Fibroblast of the aortic adventitia (primary cell): ENCODE results near the gene PEF1. TPM values are rescaled to one million over a fixed set of nuclear protein-coding genes. Genes with fewer than 3 reads are reported as not detected.

Source experiments
- DNase-seq: peaks from one replicate; pipeline ENCODE4 v3.0.0-alpha.2; 2010; ENCODE audit warnings: low read depth
- H3K4me3 ChIP-seq: 2 replicates; pipeline ENCODE4 v1.5.1; 2011; ENCODE audit warnings: low read depth, mild to moderate bottlenecking, control low read depth, low read length, moderate library complexity
- CTCF ChIP-seq: IDR thresholded peaks from 2 replicates; pipeline ENCODE4 v1.5.1; 2011; ENCODE audit warnings: mild to moderate bottlenecking, low read length, control low read depth, inconsistent platforms; ENCODE audit not compliant: insufficient read depth
- total RNA-seq: library from RNA; depleted of rRNA; stranded (reverse); fragments of >200 nt; gene quantifications from 2 replicates; pipeline ENCODE4 v1.2.3, GENCODE V29; 2012; ENCODE audit warnings: low replicate concordance

The PEF1 gene
- total RNA-seq, 1 donor: 59.8 TPM

- no peak for DNase-seq
- no peak overlapping the region for H3K4me3 ChIP-seq
- TF ChIP-seq CTCF: no peak
Measured at GRCh38 chr1:31581821-31582810, 62.6 kb downstream of the PEF1 start.

GRCh38 chr1:31580891-31581603 lies 63.6 kb downstream of the PEF1 start:
- DNase-seq: no peak
- H3K4me3 ChIP-seq: no peak overlapping the region
- no peak for TF ChIP-seq CTCF

GRCh38 chr1:31580513-31580870 lies 64.2 kb downstream of the PEF1 start:
- TF ChIP-seq CTCF: no peak
- H3K4me3 ChIP-seq: no peak overlapping the region
- no peak for DNase-seq

Other genes with a start within 250 kb of the PEF1 start
- gene SERINC2, start 231.7 kb downstream of the PEF1 start, total RNA-seq: 5.4 TPM in 1 of 2 replicates, not detected in the other
- 1.2 and 99.8 TPM in 2 replicates for gene TINAGL1, start 68.4 kb downstream of the PEF1 start, total RNA-seq
- 0.18 TPM in 1 of 2 replicates, not detected in the other for gene HCRTR1, start 27.2 kb downstream of the PEF1 start, total RNA-seq
- 101 and 133 TPM in 2 replicates for gene COL16A1, start 59.1 kb upstream of the PEF1 start, total RNA-seq
- 7.9 and 11.3 TPM in 2 replicates for gene ADGRB2, start 119.5 kb upstream of the PEF1 start, total RNA-seq
- 3.4 and 37.2 TPM in 2 replicates for gene SPOCD1, start 171.1 kb upstream of the PEF1 start, total RNA-seq